ENCODE results near the gene EFHC2. TPM values are rescaled to one million over a fixed set of nuclear protein-coding genes. Genes with fewer than 3 reads are reported as not detected.

Gene EFHC2
- total RNA-seq, 1 experiment from 2014 or later = 1.1 TPM

GRCh38 chrX:44235534-44235933 is 107.9 kb downstream of the EFHC2 start:
- Histone ChIP-seq H2BK5ac (ENCODE audit: insufficient read length, low read length) (no peak overlapping the region), H2AFZ (ENCODE audit: low read length) (no peak overlapping the region), H3K27ac (ENCODE audit: insufficient read length, low read depth, low read length) (no peak overlapping the region), H3K9ac (ENCODE audit: extremely low read depth, insufficient read length, low read length) (no peak overlapping the region), H3K79me2 (ENCODE audit: insufficient read depth, low read length) (no peaks in the 10 kb centered on the region), H3K14ac (ENCODE audit: insufficient read depth, low read length) (no peak overlapping the region), H2BK12ac (ENCODE audit: insufficient read length, low read depth, low read length) (no peak overlapping the region), H2BK20ac (ENCODE audit: low read depth, low read length, poor library complexity, severe bottlenecking) (no peak overlapping the region), H3K18ac (ENCODE audit: insufficient read length, low read depth, low read length) (no peak overlapping the region), H3K27me3 (ENCODE audit: insufficient read depth, low read length) (no peaks in the 10 kb centered on the region), H3K79me1 (ENCODE audit: insufficient read depth, low read depth, low read length, poor library complexity, severe bottlenecking) (no peaks in the 10 kb centered on the region), H3K9me3 (ENCODE audit: control insufficient read depth, low read depth, low read length) (peaks cover 34% of the 10 kb centered on the region), H4K20me1 (ENCODE audit: control insufficient read depth, insufficient read depth, insufficient read length) (no peaks in the 10 kb centered on the region), H4K5ac (ENCODE audit: insufficient read length, low read depth, low read length) (no peak overlapping the region), H3K23me2 (ENCODE audit: insufficient read length, low read depth, low read length, poor library complexity, severe bottlenecking) (no peaks in the 10 kb centered on the region), H3T11ph (ENCODE audit: low read length) (no peak overlapping the region), H3K56ac (ENCODE audit: insufficient read length, low read depth, low read length) (no peak overlapping the region), H2BK15ac (ENCODE audit: low read depth, low read length) (no peak overlapping the region), H3K4me2 (ENCODE audit: insufficient read depth, insufficient read length, low read length) (no peak overlapping the region), H3K4ac (ENCODE audit: low read depth, low read length) (no peak overlapping the region), H2BK120ac (ENCODE audit: low read depth, low read length, poor library complexity, severe bottlenecking) (no peak overlapping the region), H3K4me1 (ENCODE audit: insufficient read depth, low read length) (no peaks in the 10 kb centered on the region), H4K91ac (ENCODE audit: insufficient read length, low read depth, low read length) (no peak overlapping the region), H3K23ac (ENCODE audit: insufficient read length, low read depth, low read length) (no peak overlapping the region), H4K8ac (replicated peaks; ENCODE audit: insufficient read length, low read depth, low read length) (no peak overlapping the region), H2AK5ac (ENCODE audit: insufficient read length, low read length) (no peak overlapping the region)
- Mint-ChIP-seq H3K27ac (no peak overlapping the region), H3K36me3 (ENCODE audit: insufficient read depth in 1 of 3, low read depth in 3 of 3) (no peaks in the 10 kb centered on the region; a peak in 2 of 7 replicates), H3K4me1 (peaks cover 0 to 2% of the 10 kb centered on the region in 2 experiments; a peak in 1 of 4 replicates), H3K4me3 (no peak overlapping the region), H3K27me3 (ENCODE audit: low read depth) (no peaks in the 10 kb centered on the region), H3K9me3 (peaks cover 60 to 64% of the 10 kb centered on the region in 2 experiments)
- no peak for DNase-seq
- no CpG with 5 or more reads among the region's 2 CpGs for WGBS (ENCODE audit: extremely low coverage, insufficient read length, low lambda C conversion rate)
- TF ChIP-seq CTCF (conservative IDR thresholded peaks at IDR 0.05) = no peak
